ENCODE data around the gene NECTIN4.

Gene NECTIN4

GRCh38 chr1:161115132-161115711 lies 25.9 kb upstream of the NECTIN4 start:
- H3K4me3 ChIP-seq (ENCODE audit: insufficient read depth, low read length, poor library complexity, severe bottlenecking): no peak overlapping the region
- no peaks in the 10 kb centered on the region for H3K9me2 ChIP-seq (replicated peaks; ENCODE audit: insufficient read depth, low read length)
- H3K36me3 ChIP-seq (ENCODE audit: low read length): peaks cover 4% of the 10 kb centered on the region; the same call in 1 of the 2 replicates
- H3K79me2 ChIP-seq (ENCODE audit: insufficient read depth, low read length): peaks cover 83% of the 10 kb centered on the region
- no peak for TF ChIP-seq EZH2phosphoT487 (conservative IDR thresholded peaks at IDR 0.05; ENCODE audit: low read length)
- no peak for TF ChIP-seq CTCF (IDR thresholded peaks at IDR 0.05; ENCODE audit: insufficient read depth, low read length, poor library complexity, severe bottlenecking)
- H4K20me1 ChIP-seq (ENCODE audit: low read depth, low read length): 0 out of 2 replicates have a peak, but pooled peaks cover 8% of the 10 kb centered on the region
- H2AFZ ChIP-seq (ENCODE audit: low read depth, low read length, severe bottlenecking): no peak overlapping the region
- no peak overlapping the region for H3K9ac ChIP-seq (ENCODE audit: low read length)
- H3K4me2 ChIP-seq (ENCODE audit: low read depth, low read length, poor library complexity, severe bottlenecking): no peak overlapping the region
- H3F3A ChIP-seq (ENCODE audit: insufficient read depth): peaks cover 10% of the 10 kb centered on the region; the same call in 1 of the 2 replicates
- H3K9me3 ChIP-seq (ENCODE audit: insufficient read depth, low read length): no peaks in the 10 kb centered on the region
- H3K27ac ChIP-seq (ENCODE audit: low read depth, low read length): no peak overlapping the region
- no peaks in the 10 kb centered on the region for H3K27me3 ChIP-seq (ENCODE audit: low read length)

- H3K9me2 ChIP-seq (replicated peaks; ENCODE audit: insufficient read depth, low read length): no peaks in the 10 kb centered on the region
- H3K27ac ChIP-seq (ENCODE audit: low read depth, low read length): no peak overlapping the region
- H3K4me2 ChIP-seq (ENCODE audit: low read depth, low read length, poor library complexity, severe bottlenecking): peak overlapping the region; percentile 11
- H3F3A ChIP-seq (ENCODE audit: insufficient read depth): peaks cover 4% of the 10 kb centered on the region; the same call in 1 of the 2 replicates
- no peak overlapping the region for H3K4me3 ChIP-seq (ENCODE audit: insufficient read depth, low read length, poor library complexity, severe bottlenecking)
- H3K36me3 ChIP-seq (ENCODE audit: low read length): peaks cover 5% of the 10 kb centered on the region; the same call in 1 of the 2 replicates
- H3K79me2 ChIP-seq (ENCODE audit: insufficient read depth, low read length): peaks cover 90% of the 10 kb centered on the region
- H2AFZ ChIP-seq (ENCODE audit: low read depth, low read length, severe bottlenecking): no peak overlapping the region
- H3K9ac ChIP-seq (ENCODE audit: low read length): no peak overlapping the region
- TF ChIP-seq CTCF (IDR thresholded peaks at IDR 0.05; ENCODE audit: insufficient read depth, low read length, poor library complexity, severe bottlenecking): no peak
- TF ChIP-seq EZH2phosphoT487 (conservative IDR thresholded peaks at IDR 0.05; ENCODE audit: low read length): no peak
- no peaks in the 10 kb centered on the region for H3K27me3 ChIP-seq (ENCODE audit: low read length)
- peaks cover 10% of the 10 kb centered on the region; the same call in 1 of the 2 replicates for H4K20me1 ChIP-seq (ENCODE audit: low read depth, low read length)
- H3K9me3 ChIP-seq (ENCODE audit: insufficient read depth, low read length): no peaks in the 10 kb centered on the region
Observed at GRCh38 chr1:161114556-161114955, 25.2 kb upstream of the NECTIN4 start.

- Histone ChIP-seq H3F3A (ENCODE audit: insufficient read depth) (peaks cover 8% of the 10 kb centered on the region; the same call in 1 of the 2 replicates), H3K9ac (ENCODE audit: low read length) (no peak overlapping the region), H3K4me3 (ENCODE audit: insufficient read depth, low read length, poor library complexity, severe bottlenecking) (no peak overlapping the region), H3K9me2 (replicated peaks; ENCODE audit: insufficient read depth, low read length) (no peaks in the 10 kb centered on the region), H3K36me3 (ENCODE audit: low read length) (peaks cover 6% of the 10 kb centered on the region; the same call in 1 of the 2 replicates), H2AFZ (ENCODE audit: low read depth, low read length, severe bottlenecking) (no peak overlapping the region), H3K4me2 (ENCODE audit: low read depth, low read length, poor library complexity, severe bottlenecking) (peak overlapping the region; percentile 0), H3K27ac (ENCODE audit: low read depth, low read length) (no peak overlapping the region), H3K27me3 (ENCODE audit: low read length) (no peaks in the 10 kb centered on the region), H3K9me3 (ENCODE audit: insufficient read depth, low read length) (no peaks in the 10 kb centered on the region), H4K20me1 (ENCODE audit: low read depth, low read length) (peaks cover 16% of the 10 kb centered on the region; the same call in 1 of the 2 replicates), H3K79me2 (ENCODE audit: insufficient read depth, low read length) (peaks cover 96% of the 10 kb centered on the region)
- TF ChIP-seq CTCF (IDR thresholded peaks at IDR 0.05; ENCODE audit: insufficient read depth, low read length, poor library complexity, severe bottlenecking): no peak
- TF ChIP-seq EZH2phosphoT487 (conservative IDR thresholded peaks at IDR 0.05; ENCODE audit: low read length): no peak
Observed at GRCh38 chr1:161113915-161114314, 24.6 kb upstream of the NECTIN4 start.
